ENCODE results near the gene UBE2G2. TPM values are rescaled to one million over a fixed set of nuclear protein-coding genes. Genes with fewer than 3 reads are reported as not detected.

UBE2G2 gene
- total RNA-seq, 1 experiment from 2014 or later = 212 TPM

GRCh38 chr21:44765231-44766013 is 36.2 kb downstream of the UBE2G2 start:
- BruUV-seq (replicated peaks) = no TSS peak
- Histone ChIP-seq H3K4me3 (ENCODE audit: low read depth, low read length, poor library complexity, severe bottlenecking) (no peak overlapping the region), H3K4me1 (ENCODE audit: insufficient read depth, low read length, poor library complexity, severe bottlenecking) (peaks cover 3% of the 10 kb centered on the region), H3K27me3 (replicated peaks; ENCODE audit: insufficient read depth, low read depth, low read length, poor library complexity) (no peaks in the 10 kb centered on the region), H3K9me3 (ENCODE audit: low read depth, low read length, poor library complexity, severe bottlenecking) (no peaks in the 10 kb centered on the region), H3K36me3 (ENCODE audit: insufficient read depth, low read length, poor library complexity, severe bottlenecking) (peaks cover 10% of the 10 kb centered on the region), H3K27ac (ENCODE audit: low read depth, low read length, poor library complexity, severe bottlenecking) (no peak overlapping the region)
- intact Hi-C loops (cut with micrococcal nuclease; ENCODE audit: unreplicated experiment) = no loop called here
- CTCF ChIA-PET = no interaction called here
- no peak for TF ChIP-seq CTCF (conservative IDR thresholded peaks at IDR 0.05; ENCODE audit: low read depth, low read length)
- no peak for TF ChIP-seq EZH2 (IDR thresholded peaks at IDR 0.05; ENCODE audit: borderline replicate concordance, low read depth, low read length, poor library complexity, severe bottlenecking)
- POLR2A ChIA-PET (ENCODE audit: low non-redundant PET) = no interaction called here
- no peak for DNase-seq (ENCODE audit: low spot score)

GRCh38 chr21:44764319-44765230 is 37.0 kb downstream of the UBE2G2 start:
- DNase-seq (ENCODE audit: low spot score) = no peak
- H3K4me1 ChIP-seq (ENCODE audit: insufficient read depth, low read length, poor library complexity, severe bottlenecking) = peaks cover 7% of the 10 kb centered on the region
- no peaks in the 10 kb centered on the region for H3K9me3 ChIP-seq (ENCODE audit: low read depth, low read length, poor library complexity, severe bottlenecking)
- ChIA-PET POLR2A (ENCODE audit: low non-redundant PET) (no interaction called here), CTCF (no interaction called here)
- H3K27me3 ChIP-seq (replicated peaks; ENCODE audit: insufficient read depth, low read depth, low read length, poor library complexity) = no peaks in the 10 kb centered on the region
- H3K36me3 ChIP-seq (ENCODE audit: insufficient read depth, low read length, poor library complexity, severe bottlenecking) = peaks cover 3% of the 10 kb centered on the region
- no peak overlapping the region for H3K4me3 ChIP-seq (ENCODE audit: low read depth, low read length, poor library complexity, severe bottlenecking)
- TF ChIP-seq EZH2 (IDR thresholded peaks at IDR 0.05; ENCODE audit: borderline replicate concordance, low read depth, low read length, poor library complexity, severe bottlenecking) = no peak
- no peak for TF ChIP-seq CTCF (conservative IDR thresholded peaks at IDR 0.05; ENCODE audit: low read depth, low read length)
- no TSS peak for BruUV-seq (replicated peaks)
- intact Hi-C loops (cut with micrococcal nuclease; ENCODE audit: unreplicated experiment) = no loop called here
- no peak overlapping the region for H3K27ac ChIP-seq (ENCODE audit: low read depth, low read length, poor library complexity, severe bottlenecking)

- no TSS peak for BruUV-seq (replicated peaks)
- ChIA-PET CTCF (no interaction called here), POLR2A (ENCODE audit: low non-redundant PET) (no interaction called here)
- H3K36me3 ChIP-seq (ENCODE audit: insufficient read depth, low read length, poor library complexity, severe bottlenecking) = peaks cover 3% of the 10 kb centered on the region
- H3K27me3 ChIP-seq (replicated peaks; ENCODE audit: insufficient read depth, low read depth, low read length, poor library complexity) = no peaks in the 10 kb centered on the region
- peaks cover 7% of the 10 kb centered on the region for H3K4me1 ChIP-seq (ENCODE audit: insufficient read depth, low read length, poor library complexity, severe bottlenecking)
- no peak overlapping the region for H3K27ac ChIP-seq (ENCODE audit: low read depth, low read length, poor library complexity, severe bottlenecking)
- DNase-seq (ENCODE audit: low spot score) = no peak
- H3K9me3 ChIP-seq (ENCODE audit: low read depth, low read length, poor library complexity, severe bottlenecking) = no peaks in the 10 kb centered on the region
- H3K4me3 ChIP-seq (ENCODE audit: low read depth, low read length, poor library complexity, severe bottlenecking) = no peak overlapping the region
- intact Hi-C loops (cut with micrococcal nuclease; ENCODE audit: unreplicated experiment) = no loop called here
- no peak for TF ChIP-seq EZH2 (IDR thresholded peaks at IDR 0.05; ENCODE audit: borderline replicate concordance, low read depth, low read length, poor library complexity, severe bottlenecking)
- no peak for TF ChIP-seq CTCF (conservative IDR thresholded peaks at IDR 0.05; ENCODE audit: low read depth, low read length)
Measured at GRCh38 chr21:44763451-44764318, 37.9 kb downstream of the UBE2G2 start.

Measured in A673 (cell line).